NCI-H128 (cell line): ENCODE data around the gene RBP4.

Experiments used
- DNase-seq: peaks from one replicate; lab custom pipeline; 2025; ENCODE audit not compliant: unreplicated experiment; lab: John Stamatoyannopoulos, UW

Gene RBP4

DNA sequence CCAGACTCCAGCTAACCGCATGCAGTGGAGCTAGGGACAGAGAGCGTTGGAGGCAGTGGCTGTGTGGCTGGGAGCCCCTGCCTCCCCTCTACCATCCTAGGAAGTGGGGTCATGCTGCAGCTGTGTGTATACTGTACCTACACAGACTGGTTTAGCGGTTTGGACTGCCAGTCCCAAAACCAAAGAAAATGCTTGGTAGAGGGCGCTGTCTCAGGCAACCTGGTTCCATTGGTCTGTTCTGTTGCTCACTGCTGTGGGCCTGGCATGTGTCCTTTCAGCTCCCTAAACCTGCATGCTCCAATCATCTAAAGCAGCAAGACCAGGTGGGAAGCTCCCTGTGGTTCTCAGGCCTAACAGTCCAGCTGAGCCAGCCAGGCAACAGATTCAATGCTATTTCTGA lies 4.5 kb downstream of the RBP4 start:
- DNase-seq: no peak

DNA sequence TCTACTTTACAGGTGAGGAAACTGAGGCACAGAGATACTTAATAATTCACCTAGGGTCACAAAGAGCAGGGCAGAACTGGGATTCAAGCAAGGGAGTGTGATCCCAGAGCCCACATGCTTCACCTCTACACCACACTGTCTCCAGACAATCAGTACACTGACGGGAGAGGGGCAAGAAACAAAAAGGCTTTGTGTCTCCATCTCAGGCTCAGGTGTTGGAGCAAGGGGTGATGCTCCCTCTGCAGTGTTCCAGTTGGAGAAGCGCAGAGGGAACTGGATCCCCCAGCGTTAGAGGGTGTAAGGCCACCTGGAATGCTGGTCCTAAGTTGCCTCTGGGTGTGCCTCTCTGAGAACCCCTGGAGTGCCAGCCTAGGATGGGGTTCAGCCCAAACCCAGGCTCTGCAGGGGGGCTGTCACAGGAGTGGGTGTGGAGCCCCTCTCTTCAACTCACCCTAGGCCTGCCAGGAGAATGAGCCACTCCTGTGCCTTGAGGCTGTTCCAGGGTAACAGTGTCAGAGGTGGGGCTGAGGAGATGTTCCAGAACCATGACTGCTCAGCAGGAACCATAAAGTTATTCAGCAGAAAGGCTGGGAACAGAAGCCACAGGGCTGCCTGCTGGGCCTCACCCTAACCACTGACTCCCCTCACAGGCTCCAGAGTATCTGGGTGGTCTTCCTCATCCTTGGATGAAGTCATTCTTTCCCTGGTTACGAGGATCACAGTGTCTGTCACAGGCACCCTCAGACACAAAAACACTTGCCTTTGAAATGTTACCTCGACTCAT lies 5.5 kb downstream of the RBP4 start:
- no peak for DNase-seq

DNA sequence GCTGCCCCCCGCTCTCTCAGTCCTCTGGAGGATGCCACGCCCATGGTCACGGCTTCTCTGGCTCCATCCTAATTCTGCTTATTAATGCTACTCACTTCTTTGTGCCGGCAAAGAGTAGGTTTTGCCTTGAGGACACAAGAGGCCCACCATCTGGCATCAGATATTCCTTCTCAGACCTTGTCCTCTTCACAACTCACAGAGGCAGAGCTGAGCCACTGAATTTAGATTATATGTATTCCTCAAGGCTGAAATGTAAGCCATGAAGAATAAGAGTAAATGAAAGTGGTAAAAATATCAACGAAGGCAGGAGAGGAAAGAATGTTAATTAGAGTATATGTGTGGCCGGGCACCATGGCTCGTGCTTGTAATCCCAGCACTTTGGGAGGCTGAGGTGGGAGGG lies 6.5 kb downstream of the RBP4 start:
- no peak for DNase-seq

DNA sequence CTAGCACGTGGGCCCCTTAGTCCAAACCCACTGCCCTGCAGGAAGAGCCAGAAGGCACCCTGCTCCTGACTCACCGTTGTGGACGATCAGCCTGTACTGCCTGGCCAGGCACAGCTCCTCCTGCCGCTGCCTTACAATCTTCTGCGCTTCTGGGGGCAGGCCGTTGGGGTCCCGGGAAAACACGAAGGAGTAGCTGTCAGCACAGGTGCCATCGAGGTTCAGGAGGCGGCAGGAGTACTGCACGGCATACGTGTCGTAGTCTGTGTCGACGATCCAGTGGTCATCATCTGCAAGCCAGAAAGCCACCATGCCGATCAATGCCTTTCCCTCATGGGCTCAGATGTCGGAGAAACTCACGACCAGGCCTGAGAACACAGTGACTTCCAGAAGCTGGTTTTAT lies 7.3 kb downstream of the RBP4 start:
- no peak for DNase-seq

DNA sequence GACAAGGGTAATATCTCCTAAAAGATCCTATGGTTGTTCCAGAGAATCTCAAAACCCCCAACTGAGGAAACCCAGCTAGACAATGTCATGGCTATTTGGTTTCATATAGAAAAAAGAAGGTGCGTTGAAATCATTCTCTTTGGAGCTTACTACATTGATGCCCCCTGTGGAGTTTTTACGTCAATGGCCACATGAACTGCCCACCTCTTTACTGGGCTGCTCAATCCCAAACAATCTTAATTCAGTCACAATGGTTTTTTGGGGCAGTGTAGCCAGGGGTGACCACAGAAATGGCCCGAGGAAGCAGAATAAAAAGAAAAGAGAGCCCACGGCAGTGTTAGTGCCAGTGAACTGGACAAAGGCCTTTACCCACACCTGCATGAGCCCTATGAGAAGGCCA lies 7.8 kb downstream of the RBP4 start:
- DNase-seq: no peak

DNA sequence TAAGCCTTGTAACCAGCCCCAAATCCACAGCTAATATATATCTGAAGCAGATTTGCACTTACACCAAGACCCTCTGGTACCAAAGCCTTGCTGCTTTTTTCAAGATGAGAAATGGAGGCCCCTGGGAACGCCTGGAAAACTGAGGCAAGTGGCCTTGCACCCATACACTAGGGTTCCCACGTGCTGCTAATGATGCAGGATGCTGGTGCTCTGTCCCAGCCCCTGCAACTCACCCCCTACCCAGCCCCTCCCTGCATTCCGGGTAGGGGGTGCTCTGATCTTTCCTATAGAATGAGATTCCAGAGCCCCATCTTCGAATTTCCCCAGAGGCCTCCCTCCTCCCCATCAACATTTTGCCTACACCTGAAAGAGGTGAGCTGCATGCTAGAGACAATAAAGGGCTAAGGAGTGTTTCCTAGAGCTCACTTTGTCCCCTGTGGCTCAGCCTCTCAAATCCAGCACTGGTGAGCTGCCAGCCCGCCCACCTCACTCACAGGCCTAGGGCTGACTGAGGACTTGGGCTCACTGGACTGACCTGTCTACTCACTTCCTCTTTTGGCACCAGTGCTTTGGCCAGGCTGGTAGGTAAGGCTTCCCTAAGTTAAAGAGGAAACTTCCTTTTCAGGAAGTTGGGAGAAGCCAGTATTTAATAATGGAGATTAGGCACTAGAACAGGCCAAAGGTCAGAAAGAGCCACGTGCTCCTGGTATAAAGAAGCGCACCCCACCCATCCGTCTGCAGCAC lies 9.8 kb downstream of the RBP4 start:
- no peak for DNase-seq

DNA sequence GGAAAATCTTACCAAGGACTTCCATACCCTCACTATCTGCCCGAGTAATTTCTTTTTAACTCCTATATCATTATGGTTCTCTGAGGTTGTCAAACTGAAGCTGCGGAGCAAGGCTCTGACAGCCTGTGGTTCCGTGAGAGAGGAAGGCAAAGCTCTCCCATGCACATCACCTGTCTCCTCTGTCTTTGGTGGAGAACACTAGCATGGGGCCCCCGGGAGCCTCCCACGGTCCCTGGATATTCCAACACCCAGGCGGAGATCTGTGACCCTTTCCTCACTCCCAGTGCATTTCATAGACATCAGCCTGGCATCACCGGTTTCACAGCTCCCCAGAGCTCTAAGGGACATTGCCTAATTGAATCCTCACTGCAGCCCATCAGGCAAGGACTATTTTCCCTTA lies 10.4 kb downstream of the RBP4 start:
- no peak for DNase-seq

DNA sequence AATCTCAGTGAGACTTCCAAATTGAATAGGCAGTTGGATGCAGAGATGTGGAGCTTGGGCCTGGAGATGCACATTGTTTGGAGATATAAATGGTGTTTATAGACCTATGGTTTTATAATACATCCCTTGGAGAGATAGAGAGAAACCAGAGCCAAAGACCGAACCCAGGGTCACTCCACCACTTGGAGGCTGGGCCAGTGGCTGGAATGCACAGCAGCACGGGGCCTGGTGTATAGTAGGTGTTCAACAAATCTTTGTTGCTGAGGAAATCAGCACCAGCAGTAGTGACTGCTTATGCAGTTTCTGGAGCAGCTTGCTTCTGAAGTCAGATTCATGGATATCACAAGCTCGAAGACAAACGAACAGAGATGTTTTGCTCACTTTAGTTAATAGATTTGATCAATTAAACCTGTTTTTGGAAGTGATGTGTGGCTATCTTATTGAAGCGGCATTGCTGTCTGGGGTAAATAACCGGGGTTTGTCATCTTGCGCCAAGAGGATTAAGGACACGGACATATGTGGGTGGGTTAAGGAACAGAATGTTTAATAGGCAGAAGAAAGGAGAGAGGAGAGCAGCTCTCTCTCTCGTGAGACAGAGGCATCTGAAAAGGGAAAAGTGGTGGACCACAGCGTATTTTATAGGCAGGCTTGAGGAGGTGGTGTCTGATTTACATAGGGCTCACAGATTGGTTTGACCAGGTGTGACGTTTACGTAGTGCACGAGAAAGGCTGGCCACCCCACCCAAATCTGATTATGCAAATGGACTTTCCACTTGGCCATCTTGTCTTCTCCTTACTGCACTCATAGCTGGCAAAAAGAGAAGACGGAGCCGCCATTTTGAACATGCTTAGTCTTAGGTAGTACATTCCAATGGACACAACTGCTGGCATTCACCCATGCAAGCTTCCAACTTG lies 11.1 kb downstream of the RBP4 start:
- DNase-seq: no peak

DNA sequence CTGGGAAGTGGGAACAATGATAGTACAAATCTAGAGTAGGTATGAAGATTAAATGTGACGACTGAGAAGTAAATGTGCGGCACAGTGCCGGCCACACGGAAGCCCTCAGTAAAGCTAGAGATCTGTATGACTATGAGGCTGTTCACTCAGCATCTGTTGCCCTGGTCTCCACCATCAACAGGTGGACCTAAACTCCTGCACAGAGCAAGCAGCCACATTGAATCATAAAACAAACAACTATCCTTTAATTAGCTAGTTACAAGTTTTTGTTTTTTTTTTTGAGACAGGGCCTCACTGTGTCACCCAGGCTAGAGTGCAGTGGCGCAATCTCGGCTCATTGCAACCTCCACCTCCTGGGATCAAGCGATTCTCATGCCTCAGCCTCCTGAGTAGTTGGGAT lies 16.6 kb downstream of the RBP4 start:
- DNase-seq: no peak

DNA sequence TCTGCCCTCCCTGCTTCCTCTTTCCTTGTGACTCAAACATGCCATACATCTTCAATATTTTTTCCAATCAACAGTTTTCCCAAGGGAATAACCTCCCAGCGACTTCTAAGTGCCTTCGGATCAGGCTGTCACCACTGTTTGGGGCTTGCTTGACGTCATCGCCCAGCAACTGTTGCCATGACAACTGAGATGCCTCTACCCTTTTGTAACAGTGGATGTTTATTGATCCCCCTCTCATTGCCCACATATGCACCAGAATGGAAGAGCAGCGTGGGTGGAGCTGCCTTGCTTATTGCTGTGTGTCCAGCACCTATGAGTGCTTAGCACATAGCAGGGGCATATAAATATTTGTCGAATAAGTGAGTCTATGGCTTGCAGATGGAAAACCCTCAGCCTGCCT lies 20.2 kb downstream of the RBP4 start:
- DNase-seq: no peak

DNA sequence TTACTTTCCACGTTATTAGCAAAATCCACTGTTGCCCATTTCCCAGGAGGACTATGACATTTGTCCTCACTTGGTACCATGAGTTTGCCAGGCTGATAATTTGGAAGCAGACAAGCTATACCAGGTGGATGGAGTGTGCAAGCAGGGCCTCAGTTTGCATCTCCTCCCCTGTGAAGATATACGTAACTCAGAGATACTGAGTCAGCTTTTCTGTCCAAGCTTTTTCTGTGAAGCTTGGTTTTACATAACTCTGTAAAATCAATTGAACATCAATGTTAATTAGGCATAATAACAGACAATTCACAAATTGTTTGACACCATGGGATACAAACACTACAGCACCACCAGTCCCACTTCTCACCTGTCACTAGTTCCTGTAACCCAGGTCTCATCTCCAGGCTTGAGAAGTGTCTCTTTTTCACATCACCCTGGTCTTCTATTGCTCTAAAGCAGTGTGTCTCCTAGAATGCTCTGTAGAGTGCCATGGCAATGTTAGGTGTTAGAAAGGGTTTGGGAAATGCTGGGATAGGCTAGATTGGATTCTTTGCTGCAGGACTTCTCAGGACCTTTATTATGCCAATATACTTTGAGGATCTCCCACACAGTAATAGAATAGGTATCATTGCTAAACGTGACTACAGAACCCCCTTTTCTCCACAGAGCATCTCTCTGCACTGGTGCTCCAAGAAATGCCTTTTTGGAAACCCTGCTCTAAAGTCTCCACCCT lies 20.9 kb downstream of the RBP4 start:
- DNase-seq: no peak

DNA sequence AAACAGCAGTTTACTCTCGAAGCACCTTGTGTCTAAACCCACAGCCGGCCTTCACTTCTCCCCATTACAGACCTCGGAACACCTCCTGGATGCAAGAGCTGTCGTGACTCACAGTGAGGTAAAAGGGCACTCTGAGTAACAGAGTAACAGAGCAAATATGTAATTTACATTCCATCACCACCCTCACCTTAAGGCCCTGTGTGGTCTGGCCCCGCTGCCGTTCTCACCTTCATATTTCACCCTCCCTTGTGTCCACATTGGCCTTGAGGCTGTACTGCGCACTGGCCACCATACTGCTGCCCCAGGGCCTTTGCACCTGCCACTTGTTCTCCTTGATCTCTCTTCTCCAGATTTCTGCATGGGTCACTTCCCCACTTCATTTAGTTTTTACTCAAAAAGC lies 21.9 kb downstream of the RBP4 start:
- no peak for DNase-seq

DNA sequence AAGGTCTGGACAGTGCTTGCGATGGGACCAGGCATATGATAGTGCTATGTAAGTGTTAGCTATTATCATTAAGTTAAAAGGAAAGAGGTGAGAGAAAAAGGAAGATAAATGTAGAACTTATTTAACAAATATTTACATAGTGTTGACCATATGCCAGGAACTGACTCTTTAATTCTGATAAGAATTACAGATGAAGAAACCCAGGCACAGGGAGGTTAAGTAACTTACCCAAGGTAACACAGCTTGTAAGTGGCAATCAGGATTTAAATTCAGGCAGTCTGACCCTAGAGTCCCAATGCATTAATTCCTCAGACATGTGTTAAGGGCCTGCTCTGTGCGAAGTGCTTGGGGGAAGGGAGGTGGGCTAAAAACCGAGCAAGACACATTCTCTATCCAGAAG lies 23.5 kb downstream of the RBP4 start:
- DNase-seq: no peak

DNA sequence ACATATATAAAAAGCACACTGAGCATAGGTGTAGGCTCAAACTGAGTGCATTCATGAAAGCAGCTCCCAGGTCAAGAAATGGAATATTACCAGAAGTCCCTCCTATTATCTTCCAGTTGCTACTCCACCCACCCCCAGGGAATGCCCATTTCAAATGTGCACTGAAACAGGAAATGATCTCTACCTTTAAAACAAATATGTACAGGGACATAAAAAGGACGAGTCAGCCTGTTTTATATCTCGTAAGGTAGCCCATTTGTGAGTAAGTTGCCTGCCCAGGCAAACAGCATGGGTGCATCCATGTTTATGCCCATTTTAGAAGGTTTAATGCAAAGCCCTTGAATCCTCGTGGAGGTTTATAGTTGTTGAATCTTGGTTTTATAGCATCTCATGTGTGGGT lies 24.1 kb downstream of the RBP4 start:
- no peak for DNase-seq

DNA sequence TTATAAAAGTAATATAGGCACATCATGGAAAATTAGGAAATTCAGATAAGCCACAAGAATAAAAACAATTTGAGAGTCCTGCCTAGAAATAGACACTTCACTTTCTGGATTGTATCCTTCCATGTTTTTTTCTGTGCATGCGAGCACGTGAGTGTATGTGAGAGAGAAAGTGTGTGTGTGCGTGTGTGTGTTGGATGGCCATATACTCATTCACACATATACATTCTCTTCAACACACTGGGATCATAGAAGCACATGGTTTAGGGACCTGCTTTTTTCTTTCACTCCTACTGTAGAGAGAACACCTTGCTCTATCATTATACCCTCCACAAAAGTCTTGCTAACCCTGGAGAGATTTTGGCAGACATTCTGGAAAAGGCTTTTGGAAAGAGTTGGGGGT lies 27.1 kb downstream of the RBP4 start:
- no peak for DNase-seq

DNA sequence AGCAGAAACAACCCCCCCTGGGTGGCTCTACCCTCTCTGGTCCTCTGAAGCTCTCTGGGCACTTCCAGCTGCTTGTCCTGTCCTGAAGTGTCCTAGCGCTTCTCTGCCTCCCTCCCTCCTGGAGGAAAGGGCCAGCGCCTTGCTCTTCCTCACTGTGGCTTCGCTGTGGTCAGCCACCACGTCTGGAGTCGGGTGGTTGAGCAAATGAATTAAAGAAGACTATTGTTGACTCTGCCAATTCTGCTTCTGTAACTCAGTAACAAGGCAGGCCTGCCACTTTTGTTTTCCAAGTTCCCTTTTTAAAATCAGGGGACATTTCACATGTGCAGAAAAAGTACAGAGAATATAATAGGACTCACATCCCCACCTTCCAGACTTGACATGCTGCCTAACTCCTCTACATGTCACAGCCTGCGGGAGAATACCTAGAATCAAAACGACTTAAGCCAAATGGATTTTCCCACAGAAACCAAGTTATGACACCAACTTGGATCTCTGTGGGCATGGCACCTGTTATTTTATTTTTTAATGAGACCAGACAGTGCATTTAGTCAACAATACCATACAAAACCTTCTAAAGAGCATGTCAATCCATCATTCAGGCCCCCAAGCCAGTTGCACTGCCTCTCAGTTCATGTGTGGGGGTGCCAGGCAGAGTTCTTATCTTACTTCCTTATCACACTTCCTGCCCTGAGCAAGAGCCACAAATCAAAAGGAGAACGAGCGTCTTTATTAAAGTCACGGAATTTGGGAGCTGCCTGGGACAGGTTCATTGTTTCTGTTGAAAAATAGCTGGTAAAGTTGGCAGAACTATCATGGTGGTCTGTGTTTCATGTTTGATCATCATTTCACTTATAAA lies 27.8 kb downstream of the RBP4 start:
- DNase-seq: no peak

DNA sequence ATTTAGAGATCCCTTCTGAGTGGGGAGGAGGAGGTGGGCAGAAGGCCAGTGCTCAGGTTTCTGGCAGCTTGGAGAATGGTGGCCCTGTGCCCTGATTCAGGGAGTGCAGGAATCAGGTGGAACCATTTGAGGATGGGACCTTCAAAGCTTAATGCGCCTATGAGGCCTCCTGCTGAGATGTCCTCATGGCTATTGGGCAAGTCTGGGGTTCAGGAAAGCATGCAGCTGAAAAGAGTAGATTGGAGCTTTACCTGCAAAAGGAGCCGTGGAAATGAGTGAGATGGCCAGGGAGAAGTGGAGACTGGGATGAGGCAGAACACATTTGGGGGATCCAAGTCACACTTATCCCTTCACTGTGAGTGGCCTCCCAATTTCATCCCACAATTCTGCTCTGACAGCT lies 28.4 kb downstream of the RBP4 start:
- DNase-seq: no peak

DNA sequence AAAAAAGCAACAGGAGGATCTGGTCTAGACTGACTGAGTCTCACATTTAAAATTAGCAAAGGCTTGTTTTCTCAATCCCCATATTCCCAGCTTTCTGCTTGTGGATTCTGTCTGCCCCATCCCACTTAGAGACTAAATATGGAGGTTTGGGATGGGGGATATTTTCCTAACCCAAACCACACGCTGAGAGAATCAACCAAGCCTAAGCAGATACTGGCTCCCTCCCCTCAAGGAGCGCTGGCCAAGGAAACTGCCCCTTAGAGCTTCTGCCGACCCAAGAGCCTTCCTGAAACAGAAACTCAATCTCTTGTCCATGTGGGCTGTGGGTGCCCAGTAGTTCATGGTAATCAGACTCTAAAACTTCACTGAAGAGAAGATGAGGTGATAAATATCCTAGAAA lies 30.7 kb downstream of the RBP4 start:
- no peak for DNase-seq

DNA sequence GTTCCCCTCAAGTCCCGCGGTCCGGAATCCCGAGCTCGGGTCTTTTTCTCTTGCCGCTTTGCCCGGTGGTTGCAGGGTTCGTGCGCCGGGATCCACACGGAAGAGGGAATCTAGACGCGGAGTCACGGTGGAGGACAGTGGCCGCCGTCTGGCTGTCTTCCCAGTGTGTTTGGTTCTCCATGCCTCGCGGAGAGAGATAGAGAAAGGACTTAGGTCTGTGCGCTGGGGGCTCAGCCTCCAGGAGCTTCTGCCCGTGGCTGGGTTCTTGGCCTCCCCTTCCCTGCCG lies 33.0 kb downstream of the RBP4 start:
- DNase-seq: no peak
